Adrenal gland (tissue), 12 donors: ENCODE data around the gene BCL2. TPM values are rescaled to one million over a fixed set of nuclear protein-coding genes. Genes with fewer than 3 reads are reported as not detected.
"Not testable (repeated sequence)": the region's sequence is repeated elsewhere in the genome, so short reads cannot be mapped to it uniquely, and the experiment has no call there.

Experiments used
- DNase-seq, 7 donors: peaks; one replicate each; pipeline ENCODE4 v3.0.0-alpha.2; 2019 to 2020
- H3K27ac ChIP-seq, 5 donors: fragments of 200-600 bp; sonication (generic) in 4 of 5; 1 replicate in 3 of 5; 2 replicates in 2 of 5; pipeline versions ENCODE4 v1.5.1 to v1.8.0; 2016 to 2020; ENCODE audit warnings: mild to moderate bottlenecking in 1 of 5
- H3K27me3 ChIP-seq: fragments of 200-600 bp; 2 replicates; pipeline ENCODE4 v1.8.0; 2021
- H3K36me3 ChIP-seq, 2 donors: fragments of 200-600 bp; replicated peaks in 1 of 2; 1 replicate in 1 of 2; 2 replicates in 1 of 2; pipeline versions ENCODE4 v1.5.1 to v1.8.0; 2018 to 2022
- H3K4me1 ChIP-seq, 2 donors: fragments of 200-600 bp; replicated peaks in 1 of 2; 1 replicate in 1 of 2; 2 replicates in 1 of 2; pipeline versions ENCODE4 v1.5.1 to v1.8.0; 2018 to 2021
- H3K4me3 ChIP-seq, 4 donors: fragments of 200-600 bp; sonication (generic) in 3 of 4; one replicate each; pipeline ENCODE4 v1.5.1; 2016 to 2018
- H3K9me3 ChIP-seq, 3 donors: fragments of 200-600 bp; sonication (generic) in 1 of 3; replicated peaks in 1 of 3; 1 replicate in 2 of 3; 2 replicates in 1 of 3; pipeline versions ENCODE4 v1.5.1 to v1.8.0; 2016 to 2021
- CTCF ChIP-seq, 6 experiments: fragments of 450-650 bp in 4 of 6; fragments of 200-600 bp in 2 of 6; sonication (generic) in 1 of 6; IDR thresholded peaks; 1 replicate in 5 of 6; 2 replicates in 1 of 6; pipeline versions ENCODE4 v1.5.1 to v1.8.0; 2016 to 2021; ENCODE audit warnings: antibody characterized with exemption in 6 of 6, mild to moderate bottlenecking in 2 of 6, moderate library complexity in 1 of 6
- POLR2A ChIP-seq, 2 donors: fragments of 450-650 bp; IDR thresholded peaks; one replicate each; pipeline ENCODE4 v1.6.1; 2017; ENCODE audit warnings: antibody characterized with exemption in 2 of 2, mild to moderate bottlenecking in 2 of 2, moderate library complexity in 1 of 2
- WGBS, 4 donors: extraction: QIAGEN DNeasy Blood & Tissue Kit in 2 of 4; methylation state at CpG; one replicate each; pipeline versions ENCODE4 v1.1.5 to v1.1.7; 2013 to 2017; 5-methylcytosine and 5-hydroxymethylcytosine counted together
- intact Hi-C, 2 donors: fragments of 100-400 bp; cut with DNase I; formaldehyde crosslinking; loops; one replicate each; pipeline versions ENCODE4 v1.14.1 to v1.15.0; 2022 to 2023
- polyA plus RNA-seq, 3 donors: library from polyadenylated mRNA; stranded (reverse); fragments of 200-250 nt in 2 of 3; fragments of 350-450 nt in 1 of 3; fragmentation: Illumina TruSeq in 1 of 3; extraction: RNeasy Lipid Tissue Mini Kit (QIAGEN cat#74804) in 1 of 3; gene quantifications; one replicate each; pipeline ENCODE4 v1.2.3, GENCODE V29; 2013 to 2014
- total RNA-seq, 9 donors: library from RNA; depleted of rRNA in 4 of 9; stranded (reverse); fragments of >200 nt in 4 of 9; fragments of 120-200 nt in 1 of 9; fragmentation: NEBNext Ultra II Directional in 1 of 9; extraction: Animal tissue kit (Norgen Biotek cat#: 25700) in 1 of 9; gene quantifications; one replicate each; pipeline versions ENCODE4 v1.1.0 to v1.2.4, GENCODE V29; 2013 to 2023
- donor health status: healthy with polysubstance abuse.
- donor health status: Bipolar disorder and iron deficiency.
- donor health status: DM: yes; HTN: yes; CAD: no.
- donor health status: DM: no; HTN: no; CAD: no.
- donor health status: DM: no; HTN: no; CAD: no.
- donor health status: DM: yes; HTN: yes; CAD: no.

Gene BCL2
- total and polyA plus RNA-seq, 12 donors = 0.85 to 7.7 (median 3.4) TPM

GRCh38 chr18:63236921-63237846 lies 82.4 kb downstream of the BCL2 start:
- intact Hi-C loops = no loop called here

GRCh38 chr18:63236406-63236805 lies 83.2 kb downstream of the BCL2 start:
- DNase-seq = peak in 6 of 7 donors; percentile 28 to 58 (median 38)

More at GRCh38 chr18:63236921-63237846, 82.4 kb downstream of the BCL2 start:
- Histone ChIP-seq H3K27ac (peak overlapping the region in 4 of 5 donors; percentile 54 to 84 (median 70)), H3K36me3 (no peaks in the 10 kb centered on the region), H3K4me1 (peaks cover 0 to 16% of the 10 kb centered on the region in 2 donors), H3K4me3 (peak overlapping the region in 1 of 4 donors; percentile 28), H3K9me3 (no peaks in the 10 kb centered on the region), H3K27me3 (no peaks in the 10 kb centered on the region)
- DNase-seq = peak in 4 of 7 donors; percentile 17 to 32 (median 24)
- TF ChIP-seq POLR2A (IDR thresholded peaks at IDR 0.05) (no peak), CTCF (IDR thresholded peaks at IDR 0.05) (no peak)
- WGBS, 4 donors = 77 to 85% (median 82%) methylated on average over 21 of the region's 21 CpGs

GRCh38 chr18:63235920-63236319 lies 83.6 kb downstream of the BCL2 start:
- H3K27ac ChIP-seq = peak overlapping the region in 3 of 5 donors; percentile 55 to 84 (median 75)
- H3K4me1 ChIP-seq = peaks cover 0 to 16% of the 10 kb centered on the region in 2 donors
- H3K9me3 ChIP-seq, H3K36me3 ChIP-seq, H3K4me3 ChIP-seq, H3K27me3 ChIP-seq, intact Hi-C loops, DNase-seq: not testable (repeated sequence)
- 66 to 84% (median 77%) methylated on average over 4 of the region's 4 CpGs for WGBS, 4 donors

More at GRCh38 chr18:63236406-63236805, 83.2 kb downstream of the BCL2 start:
- H3K4me1 ChIP-seq = peaks cover 0 to 16% of the 10 kb centered on the region in 2 donors
- H3K27ac ChIP-seq = peak overlapping the region in 4 of 5 donors; percentile 54 to 84 (median 70)
- TF ChIP-seq POLR2A (IDR thresholded peaks at IDR 0.05) (no peak), CTCF (IDR thresholded peaks at IDR 0.05) (no peak)
- H3K27me3 ChIP-seq = no peaks in the 10 kb centered on the region
- 81 to 90% (median 83%) methylated on average over 14 of the region's 14 CpGs for WGBS, 4 donors
- no peaks in the 10 kb centered on the region for H3K36me3 ChIP-seq
- H3K9me3 ChIP-seq = no peaks in the 10 kb centered on the region
- intact Hi-C loops = no loop called here
- H3K4me3 ChIP-seq = no peak overlapping the region

GRCh38 chr18:63234841-63235240 lies 84.7 kb downstream of the BCL2 start:
- Histone ChIP-seq H3K9me3 (no peaks in the 10 kb centered on the region), H3K4me3 (no peak overlapping the region), H3K4me1 (peaks cover 0 to 24% of the 10 kb centered on the region in 2 donors), H3K27me3 (no peaks in the 10 kb centered on the region), H3K36me3 (no peaks in the 10 kb centered on the region), H3K27ac (no peak overlapping the region)
- 48 to 58% (median 53%) methylated on average over 3 of the region's 3 CpGs for WGBS, 4 donors
- DNase-seq = no peak
- intact Hi-C loops = no loop called here
- TF ChIP-seq CTCF (IDR thresholded peaks at IDR 0.05) = no peak
- no peak for TF ChIP-seq POLR2A (IDR thresholded peaks at IDR 0.05)
